Measurements from ENCODE around the gene PXYLP1. TPM values are rescaled to one million over a fixed set of nuclear protein-coding genes. Genes with fewer than 3 reads are reported as not detected.

PXYLP1 gene
- total RNA-seq, 6 donors from 2014 or later: 6.5 to 17.5 (median 9.8) TPM

DNA sequence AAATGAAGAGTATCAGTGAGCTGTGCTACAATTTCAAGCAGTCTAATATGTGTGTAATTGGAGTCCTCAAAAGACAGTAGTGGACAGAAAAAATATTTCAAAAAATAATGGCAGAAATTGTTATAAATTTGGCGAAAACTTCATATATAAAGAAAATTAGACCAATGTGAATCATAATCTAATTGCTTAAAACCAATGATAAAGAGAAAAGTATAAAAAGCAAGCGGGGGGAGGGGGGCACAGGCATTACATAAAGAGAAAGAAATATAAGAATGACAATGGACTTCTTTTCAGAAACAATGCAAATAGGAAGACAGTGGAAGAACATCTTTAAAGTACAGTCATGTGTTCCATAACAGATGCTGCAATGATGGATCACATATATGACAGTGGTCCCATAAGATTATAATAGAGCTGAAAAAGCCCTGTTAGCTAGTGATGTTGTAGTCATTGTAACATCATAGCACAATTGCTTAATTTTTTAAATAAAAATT lies 7.9 kb upstream of the PXYLP1 start:
- ATAC-seq (ENCODE audit: low FRiP score in 2 of 2) (no peak), DNase-seq (no peak)
- H3K9me3 ChIP-seq: peaks cover 0 to 11% (median 4%) of the 10 kb centered on the region in 4 donors
- no peaks in the 10 kb centered on the region for H3K36me3 ChIP-seq
- no peaks in the 10 kb centered on the region for H3K4me1 ChIP-seq
- no peak overlapping the region for H3K27ac ChIP-seq
- no peak for TF ChIP-seq CTCF (IDR thresholded peaks at IDR 0.05)
- no peak for TF ChIP-seq EP300 (IDR thresholded peaks at IDR 0.05)
- no peak for TF ChIP-seq POLR2A (IDR thresholded peaks at IDR 0.05)
- TF ChIP-seq POLR2AphosphoS5 (IDR thresholded peaks at IDR 0.05): no peak
- H3K27me3 ChIP-seq: no peaks in the 10 kb centered on the region
- WGBS, 2 donors: 98 to 100% methylated on average over 2 of the region's 2 CpGs
- H3K4me3 ChIP-seq: no peak overlapping the region

GRCh38 chr3:141225939-141226338 lies 5.7 kb upstream of the PXYLP1 start:
- no peak for ATAC-seq (ENCODE audit: low FRiP score in 2 of 2)
- Histone ChIP-seq H3K4me3 (no peak overlapping the region), H3K36me3 (no peaks in the 10 kb centered on the region), H3K27ac (no peak overlapping the region), H3K4me1 (peaks cover 3 to 7% (median 5%) of the 10 kb centered on the region in 4 donors), H3K27me3 (no peaks in the 10 kb centered on the region), H3K9me3 (peaks cover 0 to 11% (median 4%) of the 10 kb centered on the region in 4 donors)
- no peak for DNase-seq
- no peak for TF ChIP-seq POLR2AphosphoS5 (IDR thresholded peaks at IDR 0.05)
- TF ChIP-seq EP300 (IDR thresholded peaks at IDR 0.05): no peak
- no peak for TF ChIP-seq POLR2A (IDR thresholded peaks at IDR 0.05)

DNA sequence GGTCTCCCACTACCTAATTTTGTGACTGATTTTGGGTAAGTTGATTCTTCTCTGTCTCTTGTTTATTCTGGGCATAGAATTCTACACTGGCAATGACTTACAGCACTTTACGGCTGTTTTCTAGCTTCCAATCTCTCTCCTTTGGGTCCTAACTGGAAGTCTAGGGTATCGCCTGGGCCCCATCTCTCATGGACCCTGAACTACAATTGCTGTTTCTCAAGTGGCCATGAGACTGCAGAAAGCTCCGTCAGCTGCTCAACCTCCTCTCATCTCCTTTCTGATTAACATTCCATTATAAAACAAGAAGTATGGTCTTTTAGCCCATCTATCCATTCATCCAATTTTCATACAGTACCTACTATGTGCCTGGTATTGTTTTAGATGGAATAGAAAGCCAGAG lies 4.4 kb upstream of the PXYLP1 start:
- DNase-seq: no peak
- H3K36me3 ChIP-seq: no peaks in the 10 kb centered on the region
- ATAC-seq (ENCODE audit: low FRiP score in 2 of 2): no peak
- peaks cover 0 to 11% (median 4%) of the 10 kb centered on the region in 4 donors for H3K9me3 ChIP-seq
- WGBS, 2 donors: 76 to 84% methylated on average over 3 of the region's 3 CpGs
- peaks cover 5 to 10% (median 7%) of the 10 kb centered on the region in 4 donors for H3K4me1 ChIP-seq
- no peak overlapping the region for H3K27ac ChIP-seq
- no peak overlapping the region for H3K4me3 ChIP-seq
- no peak for TF ChIP-seq POLR2A (IDR thresholded peaks at IDR 0.05)
- no peak for TF ChIP-seq CTCF (IDR thresholded peaks at IDR 0.05)
- no peak for TF ChIP-seq POLR2AphosphoS5 (IDR thresholded peaks at IDR 0.05)
- TF ChIP-seq EP300 (IDR thresholded peaks at IDR 0.05): no peak
- no peaks in the 10 kb centered on the region for H3K27me3 ChIP-seq

GRCh38 chr3:141227752-141228151 lies 3.9 kb upstream of the PXYLP1 start:
- ATAC-seq (ENCODE audit: low FRiP score in 2 of 2): no peak
- Histone ChIP-seq H3K27ac (no peak overlapping the region), H3K4me3 (no peak overlapping the region), H3K4me1 (peaks cover 8 to 13% (median 9%) of the 10 kb centered on the region in 4 donors), H3K9me3 (peaks cover 0 to 11% (median 4%) of the 10 kb centered on the region in 4 donors), H3K27me3 (no peaks in the 10 kb centered on the region), H3K36me3 (no peaks in the 10 kb centered on the region)
- DNase-seq: no peak
- no peak for TF ChIP-seq POLR2A (IDR thresholded peaks at IDR 0.05)
- TF ChIP-seq POLR2AphosphoS5 (IDR thresholded peaks at IDR 0.05): no peak
- no peak for TF ChIP-seq EP300 (IDR thresholded peaks at IDR 0.05)
- no peak for TF ChIP-seq CTCF (IDR thresholded peaks at IDR 0.05)

DNA sequence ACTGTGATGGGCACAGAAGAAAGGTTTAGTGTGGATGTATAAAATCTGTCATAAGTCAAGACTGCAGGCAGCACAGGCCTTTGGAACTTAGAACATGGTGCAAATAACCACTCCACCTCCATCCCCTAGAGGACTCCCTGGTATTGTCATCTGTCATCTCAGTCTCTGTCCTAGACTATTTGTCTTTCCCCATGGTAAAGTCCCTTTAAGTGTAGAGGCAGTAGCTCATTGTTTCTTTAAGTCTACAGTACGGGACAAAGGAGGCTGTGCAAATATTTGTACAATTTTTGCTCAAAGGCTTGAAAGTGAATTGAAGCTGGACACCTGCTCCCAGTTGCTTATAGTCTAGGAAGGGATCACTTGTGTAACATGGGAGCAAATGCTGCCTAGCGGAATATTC lies 3.2 kb upstream of the PXYLP1 start:
- peaks cover 8 to 19% (median 11%) of the 10 kb centered on the region in 4 donors for H3K4me1 ChIP-seq

More for the DNA sequence above, 3.2 kb upstream of the PXYLP1 start:
- no peak overlapping the region for H3K4me3 ChIP-seq
- TF ChIP-seq EP300 (IDR thresholded peaks at IDR 0.05) (no peak), CTCF (IDR thresholded peaks at IDR 0.05) (no peak), POLR2AphosphoS5 (IDR thresholded peaks at IDR 0.05) (no peak), POLR2A (IDR thresholded peaks at IDR 0.05) (no peak)
- no peak overlapping the region for H3K27ac ChIP-seq
- DNase-seq: no peak
- peaks cover 0 to 7% (median 2%) of the 10 kb centered on the region in 4 donors for H3K9me3 ChIP-seq
- 61 to 81% methylated on average over 2 of the region's 2 CpGs for WGBS, 2 donors
- ATAC-seq (ENCODE audit: low FRiP score in 2 of 2): no peak
- H3K27me3 ChIP-seq: no peaks in the 10 kb centered on the region
- no peaks in the 10 kb centered on the region for H3K36me3 ChIP-seq
